Measurements from ENCODE around the gene ETFA.

GRCh38 chr15:76332796-76333195, 21.5 kb upstream of the ETFA start:
- no peak for TF ChIP-seq BHLHE40 (IDR thresholded peaks at IDR 0.05; ENCODE audit: borderline replicate concordance)
- no peak for TF ChIP-seq ZNF384 (IDR thresholded peaks at IDR 0.05)
- TF ChIP-seq FOXA1 (IDR thresholded peaks at IDR 0.05) = no peak
- no peak for TF ChIP-seq CTBP1 (IDR thresholded peaks at IDR 0.05; ENCODE audit: borderline replicate concordance)
- no peak for TF ChIP-seq TARDBP (IDR thresholded peaks at IDR 0.05)
- TF ChIP-seq, protein P1, sequence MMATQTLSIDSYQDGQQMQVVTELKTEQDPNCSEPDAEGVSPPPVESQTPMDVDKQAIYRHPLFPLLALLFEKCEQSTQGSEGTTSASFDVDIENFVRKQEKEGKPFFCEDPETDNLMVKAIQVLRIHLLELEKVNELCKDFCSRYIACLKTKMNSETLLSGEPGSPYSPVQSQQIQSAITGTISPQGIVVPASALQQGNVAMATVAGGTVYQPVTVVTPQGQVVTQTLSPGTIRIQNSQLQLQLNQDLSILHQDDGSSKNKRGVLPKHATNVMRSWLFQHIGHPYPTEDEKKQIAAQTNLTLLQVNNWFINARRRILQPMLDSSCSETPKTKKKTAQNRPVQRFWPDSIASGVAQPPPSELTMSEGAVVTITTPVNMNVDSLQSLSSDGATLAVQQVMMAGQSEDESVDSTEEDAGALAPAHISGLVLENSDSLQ (IDR thresholded peaks at IDR 0.05) = no peak
- TF ChIP-seq SP1 (IDR thresholded peaks at IDR 0.05) = no peak
- no peak for TF ChIP-seq LEF1 (IDR thresholded peaks at IDR 0.05; ENCODE audit: borderline replicate concordance)
- TF ChIP-seq ELF4 (IDR thresholded peaks at IDR 0.05) = no peak
- TF ChIP-seq SUZ12 (IDR thresholded peaks at IDR 0.05) = no peak
